OCI-LY3 (cell line): Measurements from ENCODE around the gene FBXO3.

Experiments used
- H2AFZ ChIP-seq: fragments of 200-600, 300-600 bp; shearing (Covaris generic); 2 replicates; pipeline ENCODE4 v1.6.0; 2014; ENCODE audit warnings: antibody characterized with exemption, low read depth, low read length
- H3K27ac ChIP-seq: fragments of 200-600, 300-600 bp; sonication (generic); 2 replicates; pipeline ENCODE4 v1.5.1; 2014; ENCODE audit warnings: mild to moderate bottlenecking, low read length, moderate library complexity, mixed read lengths
- H3K27me3 ChIP-seq: fragments of 200-600, 300-600 bp; sonication (generic); 2 replicates; pipeline ENCODE4 v1.6.1; 2014; ENCODE audit warnings: low read depth, low read length, mixed read lengths
- H3K36me3 ChIP-seq: fragments of 200-600, 300-600 bp; sonication (generic); replicated peaks from 2 replicates; pipeline ENCODE3; 2014; ENCODE audit warnings: low read depth, low read length, mixed read lengths
- H3K4me1 ChIP-seq: fragments of 300-600, 200-600 bp; sonication (generic); 2 replicates; pipeline ENCODE4 v1.6.1; 2014; ENCODE audit warnings: low read length, mixed read lengths
- H3K4me2 ChIP-seq: fragments of 200-600, 300-600 bp; sonication (generic); 2 replicates; pipeline ENCODE4 v1.6.1; 2014; ENCODE audit warnings: low read length, mixed read lengths
- H3K4me3 ChIP-seq: fragments of 300-600, 200-600 bp; sonication (generic); 2 replicates; pipeline ENCODE4 v1.5.1; 2014; ENCODE audit warnings: antibody characterized with exemption, mild to moderate bottlenecking, low read length, moderate library complexity
- H3K79me2 ChIP-seq: fragments of 300-600, 200-600 bp; shearing (Covaris generic); 2 replicates; pipeline ENCODE4 v1.6.1; 2014; ENCODE audit warnings: mild to moderate bottlenecking, low read length, mixed read lengths
- H3K9ac ChIP-seq: fragments of 300-600, 200-600 bp; shearing (Covaris generic); 2 replicates; pipeline ENCODE4 v1.6.0; 2014; ENCODE audit warnings: mild to moderate bottlenecking, low read length, moderate library complexity
- H3K9me3 ChIP-seq: fragments of 200-600, 300-600 bp; shearing (Covaris generic); 2 replicates; pipeline ENCODE4 v1.6.1; 2014; ENCODE audit warnings: low read length, mixed read lengths; ENCODE audit not compliant: insufficient read depth
- H4K20me1 ChIP-seq: fragments of 200-600, 300-600 bp; sonication (generic); 2 replicates; pipeline ENCODE4 v1.6.1; 2016; ENCODE audit warnings: low read length, mixed read lengths; ENCODE audit not compliant: insufficient read depth
- EZH2phosphoT487 ChIP-seq: fragments of 200-600 bp; shearing (Covaris generic); IDR thresholded peaks from 2 replicates; pipeline ENCODE4 v1.6.1; 2018; ENCODE audit warnings: antibody characterized with exemption, mixed run types, low read depth
- TF ChIP-seq, protein P1 (sequence below): fragments of 200-600, 300-600 bp; sonication (generic); IDR thresholded peaks from 2 replicates; pipeline ENCODE4 v1.5.1; 2014; ENCODE audit warnings: antibody characterized with exemption, low read length, low read depth

Gene FBXO3

DNA sequence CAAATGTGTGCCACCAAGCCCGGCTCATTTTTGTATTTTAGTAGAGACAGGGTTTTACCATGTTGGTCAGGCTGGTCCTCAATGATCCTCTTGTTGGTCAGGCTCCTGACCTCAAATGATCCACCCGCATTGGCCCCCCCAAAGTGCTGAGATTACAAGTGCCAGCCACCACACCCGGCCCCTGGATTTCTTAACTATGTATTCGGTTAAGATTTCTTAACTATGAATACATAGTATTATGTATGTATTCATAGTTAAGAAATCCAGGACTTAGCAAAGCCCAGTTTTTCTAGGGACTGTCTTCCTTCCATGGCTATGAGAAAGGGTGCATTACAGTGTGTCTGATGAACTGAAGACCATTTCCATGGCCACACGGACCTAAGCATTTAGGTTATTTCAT lies 75.4 kb downstream of the FBXO3 start:
- Histone ChIP-seq H4K20me1 (no peaks in the 10 kb centered on the region), H2AFZ (no peak overlapping the region), H3K9ac (no peak overlapping the region), H3K9me3 (no peaks in the 10 kb centered on the region), H3K27ac (no peak overlapping the region), H3K27me3 (peaks cover 19% of the 10 kb centered on the region), H3K4me2 (no peak overlapping the region), H3K79me2 (no peaks in the 10 kb centered on the region), H3K36me3 (no peaks in the 10 kb centered on the region), H3K4me3 (no peak overlapping the region), H3K4me1 (peaks cover 21% of the 10 kb centered on the region)
- TF ChIP-seq EZH2phosphoT487: no peak
- TF ChIP-seq, protein P1, sequence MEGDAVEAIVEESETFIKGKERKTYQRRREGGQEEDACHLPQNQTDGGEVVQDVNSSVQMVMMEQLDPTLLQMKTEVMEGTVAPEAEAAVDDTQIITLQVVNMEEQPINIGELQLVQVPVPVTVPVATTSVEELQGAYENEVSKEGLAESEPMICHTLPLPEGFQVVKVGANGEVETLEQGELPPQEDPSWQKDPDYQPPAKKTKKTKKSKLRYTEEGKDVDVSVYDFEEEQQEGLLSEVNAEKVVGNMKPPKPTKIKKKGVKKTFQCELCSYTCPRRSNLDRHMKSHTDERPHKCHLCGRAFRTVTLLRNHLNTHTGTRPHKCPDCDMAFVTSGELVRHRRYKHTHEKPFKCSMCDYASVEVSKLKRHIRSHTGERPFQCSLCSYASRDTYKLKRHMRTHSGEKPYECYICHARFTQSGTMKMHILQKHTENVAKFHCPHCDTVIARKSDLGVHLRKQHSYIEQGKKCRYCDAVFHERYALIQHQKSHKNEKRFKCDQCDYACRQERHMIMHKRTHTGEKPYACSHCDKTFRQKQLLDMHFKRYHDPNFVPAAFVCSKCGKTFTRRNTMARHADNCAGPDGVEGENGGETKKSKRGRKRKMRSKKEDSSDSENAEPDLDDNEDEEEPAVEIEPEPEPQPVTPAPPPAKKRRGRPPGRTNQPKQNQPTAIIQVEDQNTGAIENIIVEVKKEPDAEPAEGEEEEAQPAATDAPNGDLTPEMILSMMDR: no peak

DNA sequence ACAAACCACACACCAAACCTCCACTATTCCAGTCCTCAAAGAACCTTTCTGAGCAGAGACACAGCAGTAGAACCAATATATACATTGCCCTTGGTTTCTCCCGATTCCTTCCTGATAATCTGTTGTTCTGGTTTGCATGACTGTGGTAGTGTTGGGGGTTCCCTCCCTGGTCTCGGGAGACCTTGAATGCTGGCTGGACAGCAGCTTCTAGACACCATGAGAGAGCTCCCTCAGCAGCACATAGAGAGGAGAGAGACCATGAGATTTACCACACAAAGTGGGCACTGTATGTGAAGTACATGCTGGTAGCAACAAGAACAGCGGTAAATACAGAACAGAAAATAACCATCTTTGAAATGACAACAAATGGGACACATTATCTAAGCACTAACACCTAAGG lies 76.3 kb downstream of the FBXO3 start:
- Histone ChIP-seq H3K9me3 (no peaks in the 10 kb centered on the region), H3K4me1 (peaks cover 21% of the 10 kb centered on the region), H3K27ac (no peak overlapping the region), H2AFZ (no peak overlapping the region), H3K4me2 (no peak overlapping the region), H3K27me3 (peaks cover 19% of the 10 kb centered on the region), H3K4me3 (no peak overlapping the region), H3K79me2 (no peaks in the 10 kb centered on the region), H4K20me1 (no peaks in the 10 kb centered on the region), H3K36me3 (no peaks in the 10 kb centered on the region), H3K9ac (no peak overlapping the region)
- no peak for TF ChIP-seq EZH2phosphoT487
- TF ChIP-seq, protein P1: no peak

DNA sequence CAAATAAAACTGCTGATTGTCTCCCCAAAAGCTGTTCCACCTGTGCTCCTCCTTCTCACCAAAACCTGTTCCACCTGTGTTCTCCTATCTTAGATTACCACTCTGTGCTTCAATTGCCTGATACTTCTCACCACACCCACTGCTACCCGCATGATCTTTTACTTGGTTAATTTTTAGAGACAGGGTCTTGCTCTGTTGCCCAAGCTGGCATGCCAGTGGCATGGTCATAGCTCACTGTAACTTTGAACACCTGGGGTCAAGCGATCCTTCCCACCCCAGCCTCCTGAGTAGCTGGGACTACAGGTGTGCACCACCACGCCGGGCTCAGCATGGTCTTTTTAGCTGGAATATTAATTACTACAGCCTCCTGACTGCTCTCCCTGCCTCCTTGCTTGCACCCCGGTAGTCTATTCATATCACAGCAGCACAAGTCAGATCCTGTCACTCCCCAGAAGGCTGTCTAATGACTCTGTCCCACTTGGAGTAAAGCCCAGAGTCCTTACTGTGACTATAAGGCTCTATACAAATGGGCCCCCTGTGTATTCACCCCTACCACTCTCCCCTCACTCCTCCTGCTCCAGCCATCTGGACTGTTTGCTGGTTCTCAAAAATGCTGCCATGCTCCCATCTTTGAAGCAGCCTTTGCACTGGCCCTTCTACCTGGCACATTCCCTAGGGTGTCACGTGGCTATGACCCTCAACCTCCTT lies 77.2 kb downstream of the FBXO3 start:
- H3K4me1 ChIP-seq: peaks cover 23% of the 10 kb centered on the region
- TF ChIP-seq, protein P1: no peak
- TF ChIP-seq EZH2phosphoT487: no peak
- H3K4me2 ChIP-seq: peak overlapping the region; percentile 1; the same call in 1 of the 2 replicates
- no peak overlapping the region for H3K9ac ChIP-seq
- H3K27ac ChIP-seq: no peak overlapping the region
- H3K36me3 ChIP-seq: no peaks in the 10 kb centered on the region
- H2AFZ ChIP-seq: no peak overlapping the region
- H4K20me1 ChIP-seq: no peaks in the 10 kb centered on the region
- no peak overlapping the region for H3K4me3 ChIP-seq
- H3K79me2 ChIP-seq: no peaks in the 10 kb centered on the region
- no peaks in the 10 kb centered on the region for H3K9me3 ChIP-seq
- H3K27me3 ChIP-seq: peaks cover 19% of the 10 kb centered on the region

DNA sequence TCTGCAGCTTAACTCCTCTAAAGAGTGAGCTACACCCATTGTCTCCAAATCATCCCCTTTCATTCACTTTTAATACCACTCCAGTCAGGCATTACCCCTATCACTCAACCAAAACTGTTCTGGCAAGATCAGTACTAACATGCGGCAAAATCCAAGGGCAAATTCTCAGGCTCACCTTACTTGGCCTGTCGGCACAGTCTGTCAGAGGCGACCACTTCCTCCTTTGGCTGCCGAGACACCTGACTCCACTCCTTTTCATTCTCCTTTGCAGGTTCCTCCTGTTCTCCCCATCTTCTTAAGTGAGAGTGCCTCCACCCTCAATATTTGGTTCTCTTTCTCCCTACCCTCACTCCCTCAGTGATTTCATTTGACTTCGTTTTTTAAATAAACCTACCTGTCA lies 77.9 kb downstream of the FBXO3 start:
- H3K27me3 ChIP-seq: peaks cover 19% of the 10 kb centered on the region
- H3K4me2 ChIP-seq: peak overlapping the region; percentile 1
- no peaks in the 10 kb centered on the region for H3K79me2 ChIP-seq

More for the DNA sequence above, 77.9 kb downstream of the FBXO3 start:
- Histone ChIP-seq H3K4me3 (no peak overlapping the region), H3K9ac (no peak overlapping the region), H3K36me3 (no peaks in the 10 kb centered on the region), H3K4me1 (peaks cover 24% of the 10 kb centered on the region), H2AFZ (no peak overlapping the region), H3K27ac (no peak overlapping the region), H4K20me1 (no peaks in the 10 kb centered on the region), H3K9me3 (no peaks in the 10 kb centered on the region)
- TF ChIP-seq, protein P1: no peak
- TF ChIP-seq EZH2phosphoT487: no peak
